ENCODE results near the gene INA.

- TF ChIP-seq STAT1 (IDR thresholded peaks at IDR 0.05; ENCODE audit: unreplicated experiment): no peak
- TF ChIP-seq CTCF (conservative IDR thresholded peaks at IDR 0.05; ENCODE audit: low read depth in 2 of 2): no peak
- TF ChIP-seq POLR2AphosphoS5 (IDR thresholded peaks at IDR 0.05; ENCODE audit: low read depth): no peak
- TF ChIP-seq EZH2 (IDR thresholded peaks at IDR 0.05; ENCODE audit: low read depth, unreplicated experiment): no peak
- no peak for TF ChIP-seq JUNB (IDR thresholded peaks at IDR 0.05; ENCODE audit: unreplicated experiment)
- TF ChIP-seq REST (IDR thresholded peaks at IDR 0.05; ENCODE audit: unreplicated experiment): no peak
- TF ChIP-seq EZH2phosphoT487 (IDR thresholded peaks at IDR 0.05; ENCODE audit: unreplicated experiment): no peak
Measured at GRCh38 chr10:103280031-103280430, 3.1 kb downstream of the INA start.
